SK-N-SH (cell line): ENCODE data around the gene C3orf20.

ENCODE experiments used
- CTCF ChIP-seq: fragments of 200-600 bp; sonication (generic); IDR thresholded peaks from 2 replicates; pipeline ENCODE4 v1.6.1; 2017; ENCODE audit warnings: antibody characterized with exemption, mild to moderate bottlenecking, moderate library complexity
- ELF1 ChIP-seq: IDR thresholded peaks from 2 replicates; pipeline ENCODE4 v1.4.0; 2012
- EP300 ChIP-seq, 2 experiments: IDR thresholded peaks; 2 replicates each; pipeline versions ENCODE4 v1.4.0 to v1.6.1; 2012; ENCODE audit warnings: borderline replicate concordance in 1 of 2, low read depth in 1 of 2, low read length in 1 of 2
- MAX ChIP-seq: IDR thresholded peaks from 2 replicates; pipeline ENCODE4 v1.4.0; 2012; ENCODE audit warnings: low read depth
- MXI1 ChIP-seq: IDR thresholded peaks from 2 replicates; pipeline ENCODE4 v1.6.1; 2012; ENCODE audit warnings: mild to moderate bottlenecking, low read depth, low read length, improper control_type of control experiment
- POLR2AphosphoS5 ChIP-seq: IDR thresholded peaks from 2 replicates; pipeline ENCODE4 v1.6.1; 2012; ENCODE audit warnings: low read depth, low read length
- REST ChIP-seq: IDR thresholded peaks from 2 replicates; pipeline ENCODE4 v1.6.1; 2012; ENCODE audit warnings: mild to moderate bottlenecking, low read depth, low read length, moderate library complexity
- RFX5 ChIP-seq: IDR thresholded peaks from 2 replicates; pipeline ENCODE4 v1.6.1; 2012; ENCODE audit warnings: mild to moderate bottlenecking, improper control_type of control experiment, low read length
- RXRA ChIP-seq: IDR thresholded peaks from 2 replicates; pipeline ENCODE4 v1.4.0; 2012; ENCODE audit warnings: low read depth, mild to moderate bottlenecking, borderline replicate concordance
- SIN3A ChIP-seq: IDR thresholded peaks from 2 replicates; pipeline ENCODE4 v1.6.1; 2012; ENCODE audit warnings: low read depth, mild to moderate bottlenecking, low read length, moderate library complexity, borderline replicate concordance
- TEAD4 ChIP-seq: IDR thresholded peaks from 2 replicates; pipeline ENCODE4 v1.4.0; 2012; ENCODE audit warnings: mild to moderate bottlenecking, borderline replicate concordance; ENCODE audit not compliant: insufficient read depth
- USF1 ChIP-seq: IDR thresholded peaks from 2 replicates; pipeline ENCODE4 v1.4.0; 2012; ENCODE audit warnings: low read depth, borderline replicate concordance
- USF2 ChIP-seq: fragments of 150-350 bp; IDR thresholded peaks from 2 replicates; pipeline ENCODE4 v1.6.1; 2017; ENCODE audit warnings: antibody characterized with exemption, low read length, low read depth, borderline replicate concordance

GRCh38 chr3:14757153-14757700 lies 82.3 kb downstream of the C3orf20 start:
- TF ChIP-seq REST, result no peak
- no peak for TF ChIP-seq CTCF
- TF ChIP-seq EP300 (IDR thresholded peaks at IDR 0.05; ENCODE audit: borderline replicate concordance in 1 of 2, low read depth in 1 of 2, low read length in 1 of 2), result no peak
- TF ChIP-seq SIN3A, result no peak
- no peak for TF ChIP-seq POLR2AphosphoS5
- TF ChIP-seq MXI1, result no peak
- no peak for TF ChIP-seq USF1
- no peak for TF ChIP-seq RFX5
- no peak for TF ChIP-seq USF2
- TF ChIP-seq TEAD4, result no peak
- TF ChIP-seq MAX, result no peak
- TF ChIP-seq RXRA, result no peak
- no peak for TF ChIP-seq ELF1
